T-helper 1 cell treated with Interleukin-12 subunit alpha and Interleukin-12 subunit beta and Interleukin-4 antibody, amounts not matched to agents 30 μg/mL and 1 μg/mL, for 36 hours (primary cell): Measurements from ENCODE around the gene MAGI2.

Source experiments
- H3K27ac Mint-ChIP-seq: one replicate; pipeline ENCODE4 v1.8.0; 2021; ENCODE audit warnings: mild to moderate bottlenecking, mixed read lengths
- H3K27me3 Mint-ChIP-seq: one replicate; pipeline ENCODE4 v1.8.0; 2021; ENCODE audit warnings: low read depth, mixed read lengths
- H3K36me3 Mint-ChIP-seq: one replicate; pipeline ENCODE4 v1.8.0; 2021; ENCODE audit warnings: low read depth, mixed read lengths
- H3K4me1 Mint-ChIP-seq: one replicate; pipeline ENCODE4 v1.8.0; 2021; ENCODE audit warnings: low read depth, mixed read lengths
- H3K4me3 Mint-ChIP-seq: one replicate; pipeline ENCODE4 v1.8.0; 2021; ENCODE audit warnings: mild to moderate bottlenecking, moderate library complexity, mixed read lengths
- H3K9me3 Mint-ChIP-seq: one replicate; pipeline ENCODE4 v1.8.0; 2021; ENCODE audit warnings: mixed read lengths

MAGI2 gene

GRCh38 chr7:78071491-78072200 is 1381.8 kb downstream of the MAGI2 start:
- no peak overlapping the region for H3K4me3 Mint-ChIP-seq
- no peak overlapping the region for H3K27ac Mint-ChIP-seq
- H3K27me3 Mint-ChIP-seq: no peaks in the 10 kb centered on the region
- H3K4me1 Mint-ChIP-seq: no peaks in the 10 kb centered on the region
- H3K36me3 Mint-ChIP-seq: no peaks in the 10 kb centered on the region
- H3K9me3 Mint-ChIP-seq: no peaks in the 10 kb centered on the region

GRCh38 chr7:78066599-78066998 is 1386.9 kb downstream of the MAGI2 start:
- no peak overlapping the region for H3K27ac Mint-ChIP-seq
- H3K36me3 Mint-ChIP-seq: no peaks in the 10 kb centered on the region
- H3K27me3 Mint-ChIP-seq: peaks cover 3% of the 10 kb centered on the region
- no peak overlapping the region for H3K4me3 Mint-ChIP-seq
- H3K9me3 Mint-ChIP-seq: no peaks in the 10 kb centered on the region
- no peaks in the 10 kb centered on the region for H3K4me1 Mint-ChIP-seq

- Mint-ChIP-seq H3K27ac (no peak overlapping the region), H3K27me3 (peaks cover 7% of the 10 kb centered on the region), H3K36me3 (no peaks in the 10 kb centered on the region), H3K4me1 (no peaks in the 10 kb centered on the region), H3K9me3 (no peaks in the 10 kb centered on the region), H3K4me3 (no peak overlapping the region)
Measured at GRCh38 chr7:78063758-78064157, 1389.7 kb downstream of the MAGI2 start.

- H3K4me1 Mint-ChIP-seq: no peaks in the 10 kb centered on the region
Measured at GRCh38 chr7:78062214-78062613, 1391.3 kb downstream of the MAGI2 start.

GRCh38 chr7:78057571-78057970 is 1395.9 kb downstream of the MAGI2 start:
- H3K9me3 Mint-ChIP-seq: no peaks in the 10 kb centered on the region
- no peaks in the 10 kb centered on the region for H3K4me1 Mint-ChIP-seq
- H3K4me3 Mint-ChIP-seq: no peak overlapping the region
- H3K27me3 Mint-ChIP-seq: peaks cover 15% of the 10 kb centered on the region
- H3K27ac Mint-ChIP-seq: no peak overlapping the region
- H3K36me3 Mint-ChIP-seq: no peaks in the 10 kb centered on the region

More at GRCh38 chr7:78062214-78062613, 1391.3 kb downstream of the MAGI2 start:
- H3K36me3 Mint-ChIP-seq: no peaks in the 10 kb centered on the region
- H3K27ac Mint-ChIP-seq: no peak overlapping the region
- H3K9me3 Mint-ChIP-seq: no peaks in the 10 kb centered on the region
- no peak overlapping the region for H3K4me3 Mint-ChIP-seq
- H3K27me3 Mint-ChIP-seq: peaks cover 11% of the 10 kb centered on the region

GRCh38 chr7:78055599-78055998 is 1397.9 kb downstream of the MAGI2 start:
- Mint-ChIP-seq H3K4me3 (no peak overlapping the region), H3K27me3 (peaks cover 13% of the 10 kb centered on the region), H3K4me1 (no peaks in the 10 kb centered on the region), H3K27ac (no peak overlapping the region), H3K9me3 (no peaks in the 10 kb centered on the region), H3K36me3 (no peaks in the 10 kb centered on the region)

- H3K27me3 Mint-ChIP-seq: peaks cover 13% of the 10 kb centered on the region
- no peaks in the 10 kb centered on the region for H3K4me1 Mint-ChIP-seq
- H3K9me3 Mint-ChIP-seq: no peaks in the 10 kb centered on the region
- no peaks in the 10 kb centered on the region for H3K36me3 Mint-ChIP-seq
- no peak overlapping the region for H3K4me3 Mint-ChIP-seq
- no peak overlapping the region for H3K27ac Mint-ChIP-seq
Measured at GRCh38 chr7:78055001-78055573, 1398.4 kb downstream of the MAGI2 start.

- Mint-ChIP-seq H3K27me3 (peaks cover 4% of the 10 kb centered on the region), H3K4me3 (no peak overlapping the region), H3K4me1 (no peaks in the 10 kb centered on the region), H3K27ac (no peak overlapping the region), H3K9me3 (no peaks in the 10 kb centered on the region), H3K36me3 (no peaks in the 10 kb centered on the region)
Measured at GRCh38 chr7:78052112-78052511, 1401.4 kb downstream of the MAGI2 start.

GRCh38 chr7:78047800-78048199 is 1405.7 kb downstream of the MAGI2 start:
- Mint-ChIP-seq H3K27ac (no peak overlapping the region), H3K4me1 (no peaks in the 10 kb centered on the region)

GRCh38 chr7:78043159-78043558 is 1410.3 kb downstream of the MAGI2 start:
- Mint-ChIP-seq H3K36me3 (no peaks in the 10 kb centered on the region), H3K27ac (no peak overlapping the region), H3K27me3 (peaks cover 6% of the 10 kb centered on the region)

More at GRCh38 chr7:78047800-78048199, 1405.7 kb downstream of the MAGI2 start:
- Mint-ChIP-seq H3K4me3 (no peak overlapping the region), H3K9me3 (no peaks in the 10 kb centered on the region), H3K27me3 (no peaks in the 10 kb centered on the region), H3K36me3 (no peaks in the 10 kb centered on the region)

GRCh38 chr7:78041423-78041822 is 1412.0 kb downstream of the MAGI2 start:
- H3K4me3 Mint-ChIP-seq: no peak overlapping the region
- H3K27ac Mint-ChIP-seq: no peak overlapping the region
- H3K4me1 Mint-ChIP-seq: no peaks in the 10 kb centered on the region
- H3K9me3 Mint-ChIP-seq: no peaks in the 10 kb centered on the region
- peaks cover 6% of the 10 kb centered on the region for H3K27me3 Mint-ChIP-seq
- H3K36me3 Mint-ChIP-seq: no peaks in the 10 kb centered on the region

More at GRCh38 chr7:78043159-78043558, 1410.3 kb downstream of the MAGI2 start:
- no peak overlapping the region for H3K4me3 Mint-ChIP-seq
- no peaks in the 10 kb centered on the region for H3K4me1 Mint-ChIP-seq
- no peaks in the 10 kb centered on the region for H3K9me3 Mint-ChIP-seq

GRCh38 chr7:78039790-78040776 is 1413.4 kb downstream of the MAGI2 start:
- Mint-ChIP-seq H3K4me1 (no peaks in the 10 kb centered on the region), H3K9me3 (no peaks in the 10 kb centered on the region), H3K27me3 (peaks cover 14% of the 10 kb centered on the region), H3K36me3 (no peaks in the 10 kb centered on the region), H3K4me3 (no peak overlapping the region), H3K27ac (no peak overlapping the region)

GRCh38 chr7:78038465-78039080 is 1414.9 kb downstream of the MAGI2 start:
- Mint-ChIP-seq H3K9me3 (no peaks in the 10 kb centered on the region), H3K27ac (no peak overlapping the region), H3K27me3 (peaks cover 21% of the 10 kb centered on the region), H3K36me3 (no peaks in the 10 kb centered on the region), H3K4me3 (no peak overlapping the region), H3K4me1 (no peaks in the 10 kb centered on the region)

GRCh38 chr7:78037603-78038002 is 1415.9 kb downstream of the MAGI2 start:
- Mint-ChIP-seq H3K27me3 (peaks cover 29% of the 10 kb centered on the region), H3K36me3 (no peaks in the 10 kb centered on the region), H3K4me3 (no peak overlapping the region), H3K4me1 (no peaks in the 10 kb centered on the region), H3K27ac (no peak overlapping the region), H3K9me3 (no peaks in the 10 kb centered on the region)
